Cardiac muscle cell (in vitro differentiated cells and primary cell): Measurements from ENCODE around the gene PTGS1. TPM values are rescaled to one million over a fixed set of nuclear protein-coding genes. Genes with fewer than 3 reads are reported as not detected.

ENCODE experiments used
- DNase-seq, 2 donors: peaks; one replicate each; pipeline versions ENCODE4 v3.0.0 to v3.0.0-alpha.2; 2010 to 2017; ENCODE audit warnings: low read depth in 1 of 2, low spot score in 1 of 2
- H3K27ac ChIP-seq: fragments of 200-600 bp; sonication (generic); 2 replicates; pipeline ENCODE4 v1.5.1; 2016
- H3K27me3 ChIP-seq: fragments of 200-600 bp; sonication (generic); 2 replicates; pipeline ENCODE4 v1.6.0; 2016; ENCODE audit warnings: control low read depth
- H3K36me3 ChIP-seq: fragments of 200-600 bp; sonication (generic); 2 replicates; pipeline ENCODE4 v1.5.1; 2016; ENCODE audit warnings: control low read depth
- H3K4me1 ChIP-seq: fragments of 200-600 bp; sonication (generic); 2 replicates; pipeline ENCODE4 v1.8.1; 2017; ENCODE audit warnings: low read depth, mild to moderate bottlenecking, mixed run types
- H3K4me3 ChIP-seq: fragments of 200-600 bp; sonication (generic); 2 replicates; pipeline ENCODE4 v1.5.1; 2016; ENCODE audit warnings: mild to moderate bottlenecking
- H3K9me3 ChIP-seq: fragments of 200-600 bp; sonication (generic); 2 replicates; pipeline ENCODE4 v1.5.1; 2017; ENCODE audit warnings: low read depth, mild to moderate bottlenecking, control low read depth
- CTCF ChIP-seq: IDR thresholded peaks from 2 replicates; pipeline ENCODE4 v1.5.1; 2012; ENCODE audit warnings: low read depth, mild to moderate bottlenecking, low read length
- polyA plus RNA-seq: library from polyadenylated mRNA; unstranded; fragments of >200 nt; fragmentation: Nextera tagmentation; extraction: Ambion mirVana; gene quantifications from 2 replicates; pipeline ENCODE4 v1.2.1, GENCODE V29; 2016
- total RNA-seq: library from RNA; depleted of rRNA; stranded (reverse); fragments of >200 nt; gene quantifications from 2 replicates; pipeline ENCODE4 v1.2.3, GENCODE V29; 2016

Gene PTGS1
- total and polyA plus RNA-seq, 2 experiments from 2014 or later: 1.2 TPM; not detected in 1

DNA sequence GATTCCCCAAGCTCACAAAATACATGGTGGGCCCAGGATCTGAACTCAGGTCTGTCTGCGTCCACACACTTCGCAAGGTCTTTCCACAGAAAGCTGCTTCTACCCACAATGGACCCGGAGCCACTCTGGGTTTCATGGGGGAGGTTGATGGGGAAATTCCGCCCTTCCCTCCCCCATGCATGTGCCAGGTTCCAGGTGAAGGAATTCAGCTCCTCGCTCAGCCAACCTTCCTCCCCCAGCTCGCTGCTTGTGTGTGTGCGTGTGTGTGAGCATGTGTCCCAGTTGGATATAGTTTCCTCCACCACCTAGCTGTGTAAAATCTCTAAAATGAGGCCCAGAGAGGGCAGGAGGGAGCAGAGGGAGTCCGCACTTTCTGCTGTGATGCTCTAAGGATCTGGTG, 1.0 kb downstream of the PTGS1 start:
- Histone ChIP-seq H3K9me3 (no peaks in the 10 kb centered on the region), H3K36me3 (no peaks in the 10 kb centered on the region), H3K4me1 (peaks cover 19% of the 10 kb centered on the region), H3K4me3 (no peak overlapping the region), H3K27me3 (peaks cover 39% of the 10 kb centered on the region), H3K27ac (no peak overlapping the region)
- DNase-seq: no peak
- TF ChIP-seq CTCF: no peak

DNA sequence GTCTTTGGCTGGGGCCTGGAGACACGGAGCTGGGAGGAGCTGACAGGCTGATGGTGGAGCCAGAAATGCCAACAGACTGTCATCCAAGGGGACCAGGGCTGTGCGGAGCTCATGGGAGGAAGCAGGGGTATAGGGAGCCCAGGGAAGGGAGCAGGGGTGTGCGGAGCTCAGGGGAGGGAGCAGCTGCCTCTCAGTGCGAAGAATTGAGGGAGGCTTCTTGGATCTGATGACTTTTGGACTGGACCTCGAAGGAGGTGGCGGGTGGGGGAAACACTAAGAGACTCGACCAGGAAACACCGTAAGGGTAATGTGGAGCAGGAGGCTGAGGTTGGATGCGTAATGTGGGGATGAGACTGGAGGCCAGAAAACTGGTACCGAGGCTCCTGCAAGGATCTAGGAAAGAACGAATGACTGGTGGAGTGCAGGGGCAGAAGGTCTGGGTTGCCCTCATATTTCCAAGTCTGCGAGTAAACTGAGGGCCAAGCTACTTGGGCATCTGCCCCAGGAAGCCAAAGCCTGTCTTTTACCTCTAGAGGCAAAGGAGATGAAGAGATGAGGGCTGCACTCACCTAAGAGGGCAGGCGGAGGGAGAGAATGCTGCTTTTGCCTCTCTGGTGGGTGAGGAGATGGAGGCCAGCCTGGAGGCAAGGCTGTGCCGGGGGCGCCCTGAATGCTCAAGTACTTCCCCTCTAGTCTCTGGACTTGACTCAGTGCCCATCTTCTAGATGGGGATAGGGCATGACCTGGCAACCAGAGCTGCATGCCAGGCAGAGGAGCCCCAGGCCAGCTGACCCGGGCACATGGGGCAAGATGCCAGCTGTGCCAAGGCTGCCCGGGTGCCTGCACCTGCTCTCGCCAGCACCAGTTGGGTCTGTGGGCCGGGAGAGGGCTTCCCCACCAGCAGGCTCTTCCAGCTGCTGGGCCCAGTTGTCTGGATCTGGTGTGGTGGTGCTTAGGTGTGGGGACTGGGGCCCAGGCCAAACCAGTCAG, 2.3 kb downstream of the PTGS1 start:
- Histone ChIP-seq H3K9me3 (no peaks in the 10 kb centered on the region), H3K36me3 (no peaks in the 10 kb centered on the region), H3K27me3 (peaks cover 39% of the 10 kb centered on the region), H3K4me3 (no peak overlapping the region), H3K27ac (no peak overlapping the region), H3K4me1 (peaks cover 20% of the 10 kb centered on the region)
- no peak for DNase-seq
- no peak for TF ChIP-seq CTCF

- H3K4me3 ChIP-seq: no peak overlapping the region
- H3K9me3 ChIP-seq: no peaks in the 10 kb centered on the region
- peaks cover 20% of the 10 kb centered on the region for H3K4me1 ChIP-seq
- DNase-seq: peak; percentile 48 to 91
- TF ChIP-seq CTCF: no peak
- peaks cover 36% of the 10 kb centered on the region for H3K27me3 ChIP-seq
- H3K36me3 ChIP-seq: no peaks in the 10 kb centered on the region
- H3K27ac ChIP-seq: no peak overlapping the region
Observed at GRCh38 chr9:122374885-122375420, 4.1 kb downstream of the PTGS1 start.

GRCh38 chr9:122376796-122377195, 6.0 kb downstream of the PTGS1 start:
- TF ChIP-seq CTCF: no peak
- H3K27me3 ChIP-seq: peaks cover 17% of the 10 kb centered on the region
- H3K4me3 ChIP-seq: no peak overlapping the region
- no peaks in the 10 kb centered on the region for H3K9me3 ChIP-seq
- peaks cover 20% of the 10 kb centered on the region for H3K4me1 ChIP-seq
- DNase-seq: peak in 1 of 2 donors; percentile 53
- H3K36me3 ChIP-seq: no peaks in the 10 kb centered on the region
- no peak overlapping the region for H3K27ac ChIP-seq

DNA sequence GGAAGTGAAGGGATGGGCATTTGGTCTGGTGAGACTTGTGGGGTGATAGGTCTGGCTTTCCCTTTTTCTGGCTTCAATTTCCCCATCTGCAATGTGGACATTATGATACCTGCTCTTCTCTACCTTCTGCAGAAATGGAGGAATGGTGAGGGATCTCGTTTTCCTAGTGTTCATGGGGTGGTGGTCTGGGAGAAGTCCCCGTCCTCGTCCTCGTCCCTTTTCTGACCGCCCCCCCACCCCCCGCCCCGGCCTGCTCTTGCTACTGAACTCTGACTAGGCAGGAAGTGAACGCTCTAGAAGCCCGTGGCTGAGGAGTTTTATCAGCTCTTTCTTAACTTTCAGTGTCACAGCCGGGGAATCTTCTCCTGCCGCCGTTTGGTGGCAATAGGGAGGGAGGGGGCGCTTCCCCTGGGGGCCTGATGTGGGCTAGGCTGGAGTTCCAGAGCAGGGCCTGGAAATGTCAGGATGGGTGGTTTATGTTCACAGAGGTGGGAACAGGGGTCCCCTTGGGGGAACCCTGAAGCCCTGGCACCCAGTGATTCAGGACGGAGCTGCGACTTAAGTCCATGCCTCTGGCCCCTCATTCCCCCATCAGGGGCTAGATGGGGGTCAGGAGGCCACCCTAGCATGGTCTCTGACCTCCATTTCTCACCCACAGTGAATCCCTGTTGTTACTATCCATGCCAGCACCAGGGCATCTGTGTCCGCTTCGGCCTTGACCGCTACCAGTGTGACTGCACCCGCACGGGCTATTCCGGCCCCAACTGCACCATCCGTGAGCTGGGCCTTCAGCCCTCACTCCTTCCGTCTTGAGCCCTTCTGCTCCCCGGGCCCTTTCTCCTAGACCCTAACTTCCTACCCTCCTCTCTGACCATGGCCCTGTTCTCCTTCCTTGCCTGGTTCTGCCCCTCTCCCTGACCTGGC, 6.7 kb downstream of the PTGS1 start:
- peak in 1 of 2 donors; percentile 54 for DNase-seq
- H3K4me3 ChIP-seq: no peak overlapping the region
- H3K36me3 ChIP-seq: no peaks in the 10 kb centered on the region
- no peak overlapping the region for H3K27ac ChIP-seq
- no peak for TF ChIP-seq CTCF
- peaks cover 20% of the 10 kb centered on the region for H3K4me1 ChIP-seq
- no peaks in the 10 kb centered on the region for H3K9me3 ChIP-seq
- peaks cover 10% of the 10 kb centered on the region for H3K27me3 ChIP-seq
